Lung (tissue), 12 donors: ENCODE data around the gene FAM237A. TPM values are rescaled to one million over a fixed set of nuclear protein-coding genes. Genes with fewer than 3 reads are reported as not detected.

Source experiments
- ATAC-seq: fragments of 200-7000 bp; cut with Tn5 transposase; one replicate; pipeline ENCODE4 v1.9.1; 2020; ENCODE audit warnings: moderate number of reproducible peaks; ENCODE audit not compliant: insufficient read depth, low FRiP score
- DNase-seq, 3 donors: peaks; one replicate each; pipeline ENCODE4 v3.0.0-alpha.2; 2013 to 2017
- H3K27ac ChIP-seq, 2 donors: one replicate each; pipeline ENCODE4 v1.5.1; 2013; ENCODE audit warnings: mild to moderate bottlenecking in 2 of 2, moderate library complexity in 2 of 2, control low read depth in 1 of 2, inconsistent platforms in 1 of 2, low read depth in 1 of 2, low read length in 1 of 2
- H3K27me3 ChIP-seq, 3 donors: one replicate each; pipeline ENCODE4 v1.5.1; 2013; ENCODE audit warnings: low read length in 2 of 3; ENCODE audit not compliant: control insufficient read depth in 3 of 3, insufficient read depth in 3 of 3
- H3K36me3 ChIP-seq, 4 donors: one replicate each; pipeline ENCODE4 v1.5.1; 2013; ENCODE audit warnings: low read length in 4 of 4, mild to moderate bottlenecking in 1 of 4, moderate library complexity in 1 of 4; ENCODE audit not compliant: control insufficient read depth in 4 of 4, insufficient read depth in 4 of 4
- H3K4me1 ChIP-seq, 5 donors: one replicate each; pipeline ENCODE4 v1.5.1; 2013; ENCODE audit warnings: low read length in 5 of 5, mild to moderate bottlenecking in 2 of 5, moderate library complexity in 1 of 5; ENCODE audit not compliant: control insufficient read depth in 5 of 5, insufficient read depth in 5 of 5
- H3K4me3 ChIP-seq: one replicate; pipeline ENCODE4 v1.5.1; 2013; ENCODE audit warnings: mild to moderate bottlenecking, control low read depth, moderate library complexity
- H3K9ac ChIP-seq, 2 donors: one replicate each; pipeline ENCODE4 v1.5.1; 2013; ENCODE audit warnings: low read length in 2 of 2, control low read depth in 1 of 2; ENCODE audit not compliant: insufficient read depth in 1 of 2
- H3K9me3 ChIP-seq, 4 donors: one replicate each; pipeline ENCODE4 v1.5.1; 2013; ENCODE audit warnings: low read length in 3 of 4, mild to moderate bottlenecking in 1 of 4, moderate library complexity in 1 of 4; ENCODE audit not compliant: control insufficient read depth in 4 of 4, insufficient read depth in 3 of 4
- CTCF ChIP-seq: IDR thresholded peaks from 2 replicates; pipeline ENCODE4 v1.5.1; 2012; ENCODE audit warnings: mild to moderate bottlenecking; ENCODE audit errors: control extremely low read depth, extremely low read depth
- WGBS, 2 donors: extraction: QIAGEN DNeasy Blood & Tissue Kit; methylation state at CpG; one replicate each; pipeline ENCODE4 v1.1.7; 2013; 5-methylcytosine and 5-hydroxymethylcytosine counted together
- polyA plus RNA-seq, 2 donors: library from polyadenylated mRNA; stranded (reverse); fragments of 200-250 nt; gene quantifications; one replicate each; pipeline ENCODE4 v1.2.1, GENCODE V29; 2013
- total RNA-seq, 2 donors: library from RNA; depleted of rRNA in 1 of 2; stranded (reverse); fragments of >200 nt in 1 of 2; gene quantifications; one replicate each; pipeline ENCODE4 v1.2.1, GENCODE V29; 2014 to 2021
- donor health status: control.
- donor health status: control.
- donor health status: Bipolar disorder and iron deficiency.
- donor health status: healthy.
- donor health status: DM: yes; HTN: yes; CAD: no.

FAM237A gene
- total and polyA plus RNA-seq, 4 donors, result not detected

DNA sequence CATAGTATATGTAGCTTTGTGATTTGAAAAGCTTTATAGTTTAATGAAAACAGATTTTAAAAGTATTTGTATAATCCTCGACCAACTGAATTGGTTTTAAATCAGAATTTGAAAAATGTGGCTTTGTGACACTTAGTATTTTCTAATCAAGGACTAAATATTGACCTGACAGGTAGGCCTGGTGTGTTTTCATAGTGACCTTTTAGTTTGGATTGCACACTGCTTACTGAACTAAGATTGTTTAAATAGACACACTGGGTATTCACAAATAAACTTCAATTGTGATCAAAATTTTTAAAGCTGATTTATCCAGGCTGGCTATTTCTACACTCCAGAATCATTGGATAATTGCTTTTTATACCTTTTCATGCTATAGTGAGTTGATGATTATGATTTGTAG is 31.8 kb upstream of the FAM237A start:
- WGBS, 2 donors, result 71 to 84% methylated on average over 1 of the region's 1 CpG
- TF ChIP-seq CTCF, result no peak
- Histone ChIP-seq H3K4me1 (no peaks in the 10 kb centered on the region), H3K36me3 (no peaks in the 10 kb centered on the region), H3K4me3 (no peak overlapping the region), H3K27ac (no peak overlapping the region), H3K27me3 (no peaks in the 10 kb centered on the region), H3K9ac (no peak overlapping the region), H3K9me3 (peaks cover 0 to 2% (median 0%) of the 10 kb centered on the region in 4 donors)
- ATAC-seq, result no peak
- no peak for DNase-seq

DNA sequence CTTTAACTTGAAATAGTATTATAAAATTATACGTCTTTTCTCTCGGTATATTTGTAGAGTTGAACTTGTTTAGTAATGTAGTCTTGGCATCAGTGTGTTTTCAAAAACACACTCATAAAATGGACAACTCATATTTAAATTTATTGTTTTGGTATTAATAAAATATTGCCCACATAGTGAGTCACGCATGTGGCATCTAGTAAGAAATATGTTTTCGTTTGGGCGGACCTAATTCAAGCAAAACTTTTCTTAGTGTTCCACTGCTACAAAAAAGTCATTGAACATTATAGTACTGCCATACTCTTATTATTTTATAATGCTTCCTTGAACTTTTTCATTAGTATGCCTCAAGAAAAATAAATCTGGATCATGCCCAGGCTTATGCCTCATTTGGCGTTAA is 31.1 kb upstream of the FAM237A start:
- no peak for DNase-seq
- H3K4me3 ChIP-seq, result no peak overlapping the region
- no peak overlapping the region for H3K27ac ChIP-seq
- H3K9me3 ChIP-seq, result no peaks in the 10 kb centered on the region
- H3K27me3 ChIP-seq, result no peaks in the 10 kb centered on the region
- TF ChIP-seq CTCF, result no peak
- no peak overlapping the region for H3K9ac ChIP-seq
- no peaks in the 10 kb centered on the region for H3K4me1 ChIP-seq
- H3K36me3 ChIP-seq, result no peaks in the 10 kb centered on the region
- WGBS, 2 donors, result 93 to 95% methylated on average over 6 of the region's 6 CpGs
- ATAC-seq, result no peak

DNA sequence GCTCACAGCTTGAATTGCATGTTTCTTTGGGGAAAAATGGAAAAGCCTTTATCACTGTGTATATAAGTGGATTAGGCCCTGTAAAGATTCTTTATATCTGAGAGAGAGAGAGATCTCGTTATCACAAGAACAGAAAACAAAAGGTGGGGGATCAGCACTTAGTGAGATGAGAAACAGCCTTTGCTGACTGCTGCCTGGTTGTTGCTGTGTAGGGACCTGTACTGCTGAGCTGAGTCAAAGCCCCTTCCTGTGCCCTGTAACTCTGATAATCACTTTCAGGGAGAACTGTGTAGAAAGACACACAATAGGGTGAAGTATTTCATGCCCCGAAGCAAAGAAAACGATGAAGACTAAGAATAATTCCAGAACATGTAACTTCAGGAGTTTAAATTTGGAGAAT is 30.6 kb upstream of the FAM237A start:
- H3K9ac ChIP-seq, result no peak overlapping the region
- WGBS, 2 donors, result 69 to 74% methylated on average over 3 of the region's 3 CpGs
- TF ChIP-seq CTCF, result no peak
- H3K27ac ChIP-seq, result no peak overlapping the region
- H3K4me3 ChIP-seq, result no peak overlapping the region
- no peaks in the 10 kb centered on the region for H3K9me3 ChIP-seq
- H3K27me3 ChIP-seq, result no peaks in the 10 kb centered on the region
- no peaks in the 10 kb centered on the region for H3K4me1 ChIP-seq
- ATAC-seq (no peak), DNase-seq (no peak)
- H3K36me3 ChIP-seq, result no peaks in the 10 kb centered on the region

GRCh38 chr2:206614811-206615210 is 27.5 kb upstream of the FAM237A start:
- ATAC-seq, result no peak
- no peaks in the 10 kb centered on the region for H3K9me3 ChIP-seq
- H3K4me1 ChIP-seq, result peaks cover 0 to 4% (median 0%) of the 10 kb centered on the region in 5 donors
- WGBS, 2 donors, result 79 to 89% methylated on average over 6 of the region's 6 CpGs
- no peak overlapping the region for H3K9ac ChIP-seq
- no peak for DNase-seq
- no peak overlapping the region for H3K4me3 ChIP-seq
- H3K36me3 ChIP-seq, result no peaks in the 10 kb centered on the region
- no peaks in the 10 kb centered on the region for H3K27me3 ChIP-seq
- no peak overlapping the region for H3K27ac ChIP-seq
- TF ChIP-seq CTCF, result no peak
